Spleen (tissue), 7 donors: Measurements from ENCODE around the gene KLK6.

ENCODE experiments used
- CTCF ChIP-seq, 11 experiments: fragments of 200-600 bp in 7 of 11; fragments of 450-650 bp in 4 of 11; sonication (generic) in 4 of 11; IDR thresholded peaks in 8 of 11; conservative IDR thresholded peaks in 3 of 11; 1 replicate in 7 of 11; 2 replicates in 4 of 11; pipeline versions ENCODE4 v1.4.0 to v1.8.0; 2016 to 2021; ENCODE audit warnings: antibody characterized with exemption in 11 of 11, inconsistent platforms in 4 of 11, mild to moderate bottlenecking in 1 of 11
- POLR2AphosphoS5 ChIP-seq, 3 donors: sonication (generic); formaldehyde crosslinking; IDR thresholded peaks; one replicate each; pipeline ENCODE4 v1.5.1; 2017; ENCODE audit warnings: antibody characterized with exemption in 3 of 3
- donor health status: DM: no; HTN: no; CAD: no; lungs with moderate emphysema.
- donor health status: DM: no; HTN: no; CAD: no.
- donor health status: DM: no; HTN: no; CAD: no.

GRCh38 chr19:50911206-50912101 lies 57.9 kb downstream of the KLK6 start, which contains the start of gene KLK4:
- TF ChIP-seq CTCF (IDR thresholded peaks at IDR 0.05 in 8 of 11, conservative IDR thresholded peaks at IDR 0.05 in 3 of 11) (no peak), POLR2AphosphoS5 (IDR thresholded peaks at IDR 0.05) (no peak)
